ENCODE measurements around the gene RHEX.

DNA sequence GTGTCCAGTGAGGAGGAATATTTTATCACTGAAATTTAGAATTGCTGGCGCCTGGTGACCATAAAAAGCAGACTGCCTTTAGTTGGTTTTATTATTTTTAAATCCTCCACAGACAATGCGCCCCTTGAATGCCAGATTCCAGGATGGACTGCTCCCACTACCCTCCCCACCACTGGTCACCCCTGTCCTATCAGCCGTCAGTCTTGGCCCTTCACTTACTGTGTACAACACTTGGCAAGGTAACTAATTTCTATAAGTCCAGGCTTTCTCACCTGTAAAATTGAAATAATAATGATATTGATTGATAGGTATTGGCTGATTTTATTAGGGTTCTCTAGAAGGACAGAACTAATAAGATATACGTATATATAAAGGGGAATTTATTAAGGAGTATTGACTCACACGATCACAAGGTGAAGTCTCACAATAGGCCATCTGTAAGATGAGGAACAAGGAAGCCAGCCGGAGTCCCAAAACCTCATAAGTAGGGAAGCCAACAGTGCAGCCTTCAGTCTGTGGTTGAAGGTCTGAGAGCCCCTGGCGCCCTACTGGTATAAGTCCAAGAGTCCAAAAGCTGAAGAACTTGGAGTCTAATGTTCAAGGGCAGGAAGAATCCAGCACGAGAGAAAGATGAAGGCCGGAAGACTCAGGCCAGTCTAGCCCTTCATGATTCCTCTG lies 17.8 kb downstream of the RHEX start:
- TF ChIP-seq, protein P1, sequence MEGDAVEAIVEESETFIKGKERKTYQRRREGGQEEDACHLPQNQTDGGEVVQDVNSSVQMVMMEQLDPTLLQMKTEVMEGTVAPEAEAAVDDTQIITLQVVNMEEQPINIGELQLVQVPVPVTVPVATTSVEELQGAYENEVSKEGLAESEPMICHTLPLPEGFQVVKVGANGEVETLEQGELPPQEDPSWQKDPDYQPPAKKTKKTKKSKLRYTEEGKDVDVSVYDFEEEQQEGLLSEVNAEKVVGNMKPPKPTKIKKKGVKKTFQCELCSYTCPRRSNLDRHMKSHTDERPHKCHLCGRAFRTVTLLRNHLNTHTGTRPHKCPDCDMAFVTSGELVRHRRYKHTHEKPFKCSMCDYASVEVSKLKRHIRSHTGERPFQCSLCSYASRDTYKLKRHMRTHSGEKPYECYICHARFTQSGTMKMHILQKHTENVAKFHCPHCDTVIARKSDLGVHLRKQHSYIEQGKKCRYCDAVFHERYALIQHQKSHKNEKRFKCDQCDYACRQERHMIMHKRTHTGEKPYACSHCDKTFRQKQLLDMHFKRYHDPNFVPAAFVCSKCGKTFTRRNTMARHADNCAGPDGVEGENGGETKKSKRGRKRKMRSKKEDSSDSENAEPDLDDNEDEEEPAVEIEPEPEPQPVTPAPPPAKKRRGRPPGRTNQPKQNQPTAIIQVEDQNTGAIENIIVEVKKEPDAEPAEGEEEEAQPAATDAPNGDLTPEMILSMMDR (IDR thresholded peaks at IDR 0.05): no peak
- no peak for TF ChIP-seq ZNF121 (CRISPR knock-in tag; IDR thresholded peaks at IDR 0.05)
- TF ChIP-seq, protein P2, sequence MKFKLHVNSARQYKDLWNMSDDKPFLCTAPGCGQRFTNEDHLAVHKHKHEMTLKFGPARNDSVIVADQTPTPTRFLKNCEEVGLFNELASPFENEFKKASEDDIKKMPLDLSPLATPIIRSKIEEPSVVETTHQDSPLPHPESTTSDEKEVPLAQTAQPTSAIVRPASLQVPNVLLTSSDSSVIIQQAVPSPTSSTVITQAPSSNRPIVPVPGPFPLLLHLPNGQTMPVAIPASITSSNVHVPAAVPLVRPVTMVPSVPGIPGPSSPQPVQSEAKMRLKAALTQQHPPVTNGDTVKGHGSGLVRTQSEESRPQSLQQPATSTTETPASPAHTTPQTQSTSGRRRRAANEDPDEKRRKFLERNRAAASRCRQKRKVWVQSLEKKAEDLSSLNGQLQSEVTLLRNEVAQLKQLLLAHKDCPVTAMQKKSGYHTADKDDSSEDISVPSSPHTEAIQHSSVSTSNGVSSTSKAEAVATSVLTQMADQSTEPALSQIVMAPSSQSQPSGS (CRISPR knock-in tag; IDR thresholded peaks at IDR 0.05; ENCODE audit: borderline replicate concordance, low read depth): no peak
- no peak for TF ChIP-seq FOXJ3 (CRISPR knock-in tag; IDR thresholded peaks at IDR 0.05; ENCODE audit: borderline replicate concordance)
- TF ChIP-seq, protein P3, sequence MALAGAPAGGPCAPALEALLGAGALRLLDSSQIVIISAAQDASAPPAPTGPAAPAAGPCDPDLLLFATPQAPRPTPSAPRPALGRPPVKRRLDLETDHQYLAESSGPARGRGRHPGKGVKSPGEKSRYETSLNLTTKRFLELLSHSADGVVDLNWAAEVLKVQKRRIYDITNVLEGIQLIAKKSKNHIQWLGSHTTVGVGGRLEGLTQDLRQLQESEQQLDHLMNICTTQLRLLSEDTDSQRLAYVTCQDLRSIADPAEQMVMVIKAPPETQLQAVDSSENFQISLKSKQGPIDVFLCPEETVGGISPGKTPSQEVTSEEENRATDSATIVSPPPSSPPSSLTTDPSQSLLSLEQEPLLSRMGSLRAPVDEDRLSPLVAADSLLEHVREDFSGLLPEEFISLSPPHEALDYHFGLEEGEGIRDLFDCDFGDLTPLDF (CRISPR knock-in tag; IDR thresholded peaks at IDR 0.05): no peak

Measured in WTC11 (cell line).